ENCODE results near the gene PRDM15.

The PRDM15 gene

GRCh38 chr21:41831866-41832595 lies 47.1 kb downstream of the PRDM15 start:
- no peak overlapping the region for H3K4me3 ChIP-seq (ENCODE audit: low read length)
- H3K9me3 ChIP-seq (ENCODE audit: control insufficient read depth, low read depth, low read length), result no peaks in the 10 kb centered on the region
- H3K27ac ChIP-seq (ENCODE audit: low read length), result no peak overlapping the region
- peaks cover 7% of the 10 kb centered on the region for H3K4me1 ChIP-seq (ENCODE audit: control insufficient read depth, low read depth, low read length)
- no peaks in the 10 kb centered on the region for H3K36me3 ChIP-seq (ENCODE audit: control insufficient read depth, low read depth, low read length)
- no peaks in the 10 kb centered on the region for H3K27me3 ChIP-seq (ENCODE audit: control insufficient read depth, insufficient read depth, low read length)
- no peak overlapping the region for H3K9ac ChIP-seq (ENCODE audit: low read length)

- peaks cover under 1% of the 10 kb centered on the region for H3K36me3 ChIP-seq (ENCODE audit: control insufficient read depth, low read depth, low read length)
- peaks cover 6% of the 10 kb centered on the region for H3K4me1 ChIP-seq (ENCODE audit: control insufficient read depth, low read depth, low read length)
- no peak overlapping the region for H3K4me3 ChIP-seq (ENCODE audit: low read length)
- no peaks in the 10 kb centered on the region for H3K9me3 ChIP-seq (ENCODE audit: control insufficient read depth, low read depth, low read length)
- H3K27ac ChIP-seq (ENCODE audit: low read length), result no peak overlapping the region
- H3K27me3 ChIP-seq (ENCODE audit: control insufficient read depth, insufficient read depth, low read length), result no peaks in the 10 kb centered on the region
- H3K9ac ChIP-seq (ENCODE audit: low read length), result no peak overlapping the region
Measured at GRCh38 chr21:41831453-41831831, 47.7 kb downstream of the PRDM15 start.

- H3K9me3 ChIP-seq (ENCODE audit: control insufficient read depth, low read depth, low read length), result no peaks in the 10 kb centered on the region
- H3K4me3 ChIP-seq (ENCODE audit: low read length), result no peak overlapping the region
- H3K9ac ChIP-seq (ENCODE audit: low read length), result no peak overlapping the region
- H3K4me1 ChIP-seq (ENCODE audit: control insufficient read depth, low read depth, low read length), result peaks cover under 1% of the 10 kb centered on the region
- no peak overlapping the region for H3K27ac ChIP-seq (ENCODE audit: low read length)
- peaks cover 3% of the 10 kb centered on the region for H3K36me3 ChIP-seq (ENCODE audit: control insufficient read depth, low read depth, low read length)
- no peaks in the 10 kb centered on the region for H3K27me3 ChIP-seq (ENCODE audit: control insufficient read depth, insufficient read depth, low read length)
Measured at GRCh38 chr21:41830764-41831452, 48.2 kb downstream of the PRDM15 start.

DNA sequence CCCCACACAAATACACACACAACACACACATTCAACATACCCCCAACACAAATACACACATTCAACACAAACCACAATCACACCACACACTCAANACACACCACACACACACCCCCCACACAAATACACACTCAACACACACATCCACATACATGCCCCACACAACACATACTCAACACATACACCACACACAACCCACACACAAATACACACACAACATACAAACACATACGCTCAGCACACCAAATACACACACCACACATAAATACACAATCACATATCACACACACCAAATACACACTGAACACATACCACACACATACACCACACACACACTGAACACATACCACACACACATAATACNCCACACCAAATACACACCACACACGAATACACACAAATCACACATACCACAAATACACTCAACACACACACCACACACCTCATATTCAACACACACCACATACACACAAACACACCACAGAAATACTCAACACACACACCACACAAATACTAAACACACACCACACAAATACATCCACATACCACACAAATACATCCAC lies 48.9 kb downstream of the PRDM15 start:
- no peaks in the 10 kb centered on the region for H3K9me3 ChIP-seq (ENCODE audit: control insufficient read depth, low read depth, low read length)
- peaks cover 3% of the 10 kb centered on the region for H3K36me3 ChIP-seq (ENCODE audit: control insufficient read depth, low read depth, low read length)
- H3K4me1 ChIP-seq (ENCODE audit: control insufficient read depth, low read depth, low read length), result no peaks in the 10 kb centered on the region
- no peak overlapping the region for H3K27ac ChIP-seq (ENCODE audit: low read length)
- no peak overlapping the region for H3K4me3 ChIP-seq (ENCODE audit: low read length)
- no peak overlapping the region for H3K9ac ChIP-seq (ENCODE audit: low read length)
- H3K27me3 ChIP-seq (ENCODE audit: control insufficient read depth, insufficient read depth, low read length), result no peaks in the 10 kb centered on the region

DNA sequence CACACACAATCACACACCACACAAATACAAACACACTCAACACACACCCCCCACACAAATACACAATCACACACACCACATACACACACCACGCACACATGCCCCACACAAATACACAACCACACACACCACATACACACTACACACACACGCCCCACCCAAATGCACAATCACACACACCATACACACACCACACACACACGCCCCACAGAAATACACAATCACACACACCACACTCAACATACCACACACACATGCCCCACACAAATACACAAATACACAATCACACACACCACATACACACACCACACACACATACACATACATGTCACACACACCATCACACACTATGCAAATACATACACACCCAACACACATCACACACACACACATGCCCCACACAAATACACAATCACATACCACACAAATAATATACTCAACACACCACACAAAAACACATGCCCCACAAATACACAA lies 50.2 kb downstream of the PRDM15 start:
- Histone ChIP-seq H3K9ac (ENCODE audit: low read length) (no peak overlapping the region), H3K4me1 (ENCODE audit: control insufficient read depth, low read depth, low read length) (no peaks in the 10 kb centered on the region), H3K9me3 (ENCODE audit: control insufficient read depth, low read depth, low read length) (no peaks in the 10 kb centered on the region), H3K27ac (ENCODE audit: low read length) (no peak overlapping the region), H3K4me3 (ENCODE audit: low read length) (no peak overlapping the region), H3K27me3 (ENCODE audit: control insufficient read depth, insufficient read depth, low read length) (no peaks in the 10 kb centered on the region), H3K36me3 (ENCODE audit: control insufficient read depth, low read depth, low read length) (peaks cover 3% of the 10 kb centered on the region)

- Histone ChIP-seq H3K4me3 (ENCODE audit: low read length) (no peak overlapping the region), H3K36me3 (ENCODE audit: control insufficient read depth, low read depth, low read length) (peaks cover 3% of the 10 kb centered on the region), H3K9me3 (ENCODE audit: control insufficient read depth, low read depth, low read length) (no peaks in the 10 kb centered on the region), H3K27ac (ENCODE audit: low read length) (no peak overlapping the region), H3K4me1 (ENCODE audit: control insufficient read depth, low read depth, low read length) (no peaks in the 10 kb centered on the region), H3K27me3 (ENCODE audit: control insufficient read depth, insufficient read depth, low read length) (no peaks in the 10 kb centered on the region), H3K9ac (ENCODE audit: low read length) (no peak overlapping the region)
Measured at GRCh38 chr21:41827951-41828883, 50.9 kb downstream of the PRDM15 start.

GRCh38 chr21:41825881-41826280 lies 53.3 kb downstream of the PRDM15 start:
- no peaks in the 10 kb centered on the region for H3K9me3 ChIP-seq (ENCODE audit: control insufficient read depth, low read depth, low read length)
- no peaks in the 10 kb centered on the region for H3K4me1 ChIP-seq (ENCODE audit: control insufficient read depth, low read depth, low read length)
- no peak overlapping the region for H3K4me3 ChIP-seq (ENCODE audit: low read length)
- H3K36me3 ChIP-seq (ENCODE audit: control insufficient read depth, low read depth, low read length), result peaks cover 3% of the 10 kb centered on the region
- H3K27me3 ChIP-seq (ENCODE audit: control insufficient read depth, insufficient read depth, low read length), result no peaks in the 10 kb centered on the region
- H3K27ac ChIP-seq (ENCODE audit: low read length), result no peak overlapping the region
- no peak overlapping the region for H3K9ac ChIP-seq (ENCODE audit: low read length)

- no peaks in the 10 kb centered on the region for H3K4me1 ChIP-seq (ENCODE audit: control insufficient read depth, low read depth, low read length)
- H3K27ac ChIP-seq (ENCODE audit: low read length), result no peak overlapping the region
- H3K27me3 ChIP-seq (ENCODE audit: control insufficient read depth, insufficient read depth, low read length), result no peaks in the 10 kb centered on the region
- H3K36me3 ChIP-seq (ENCODE audit: control insufficient read depth, low read depth, low read length), result peaks cover 3% of the 10 kb centered on the region
- no peak overlapping the region for H3K4me3 ChIP-seq (ENCODE audit: low read length)
- H3K9ac ChIP-seq (ENCODE audit: low read length), result no peak overlapping the region
- no peaks in the 10 kb centered on the region for H3K9me3 ChIP-seq (ENCODE audit: control insufficient read depth, low read depth, low read length)
Measured at GRCh38 chr21:41825216-41825615, 53.9 kb downstream of the PRDM15 start.

DNA sequence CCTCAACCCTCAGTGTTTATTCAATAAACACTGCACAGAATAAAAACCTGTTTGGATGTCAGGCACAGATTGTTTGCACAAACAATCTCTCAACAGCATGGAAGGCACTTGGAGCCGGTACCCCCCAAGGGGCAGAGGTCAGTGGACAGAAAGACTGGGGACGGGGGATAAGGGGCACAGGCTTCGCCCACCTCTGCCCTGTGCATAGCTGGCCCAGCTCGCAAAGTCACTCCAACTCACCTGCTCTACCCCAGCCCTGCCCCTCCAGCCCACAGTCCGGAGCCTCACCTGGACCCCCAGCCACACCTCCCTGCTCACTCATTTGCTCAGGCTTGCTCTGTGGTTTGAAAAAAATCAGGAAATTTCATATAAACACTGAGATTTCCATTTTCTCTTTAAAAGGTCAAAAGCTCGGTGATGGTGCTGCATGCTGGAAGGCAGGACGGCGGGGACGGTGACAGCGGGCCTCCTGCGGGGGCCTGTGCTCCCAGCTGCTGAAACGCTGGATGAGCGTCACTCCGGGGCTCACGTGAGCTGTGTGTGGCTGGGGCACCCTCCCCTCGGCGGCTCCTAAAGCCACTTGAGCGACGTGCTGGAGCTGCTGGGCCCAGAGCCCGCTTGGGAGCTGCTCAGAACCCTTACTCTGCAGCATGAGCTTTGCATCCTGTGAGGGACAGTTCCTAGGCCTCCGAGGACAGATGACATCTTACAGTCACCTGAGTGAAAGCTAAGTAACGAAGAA lies 54.5 kb downstream of the PRDM15 start:
- Histone ChIP-seq H3K27me3 (ENCODE audit: control insufficient read depth, insufficient read depth, low read length) (no peaks in the 10 kb centered on the region), H3K9me3 (ENCODE audit: control insufficient read depth, low read depth, low read length) (no peaks in the 10 kb centered on the region), H3K36me3 (ENCODE audit: control insufficient read depth, low read depth, low read length) (peaks cover 3% of the 10 kb centered on the region), H3K4me1 (ENCODE audit: control insufficient read depth, low read depth, low read length) (no peaks in the 10 kb centered on the region), H3K9ac (ENCODE audit: low read length) (no peak overlapping the region), H3K27ac (ENCODE audit: low read length) (no peak overlapping the region), H3K4me3 (ENCODE audit: low read length) (no peak overlapping the region)

GRCh38 chr21:41823906-41824305 lies 55.2 kb downstream of the PRDM15 start:
- Histone ChIP-seq H3K27ac (ENCODE audit: low read length) (no peak overlapping the region), H3K36me3 (ENCODE audit: control insufficient read depth, low read depth, low read length) (peaks cover 3% of the 10 kb centered on the region), H3K9ac (ENCODE audit: low read length) (no peak overlapping the region), H3K9me3 (ENCODE audit: control insufficient read depth, low read depth, low read length) (no peaks in the 10 kb centered on the region), H3K4me3 (ENCODE audit: low read length) (no peak overlapping the region), H3K27me3 (ENCODE audit: control insufficient read depth, insufficient read depth, low read length) (no peaks in the 10 kb centered on the region), H3K4me1 (ENCODE audit: control insufficient read depth, low read depth, low read length) (no peaks in the 10 kb centered on the region)
